A549 (cell line): ENCODE measurements around the gene C19orf47.

ENCODE experiments used
- JUNB ChIP-seq: fragments of >200 bp; sonication (Bioruptor Twin); formaldehyde crosslinking; IDR thresholded peaks from 2 replicates; pipeline ENCODE4 v1.6.1; 2016
- POLR2A ChIP-seq: IDR thresholded peaks from 2 replicates; pipeline ENCODE4 v1.6.1; 2012; ENCODE audit warnings: mild to moderate bottlenecking, low read length
- SMC3 ChIP-seq: fragments of >200 bp; sonication (Bioruptor Twin); formaldehyde crosslinking; IDR thresholded peaks from 3 replicates; pipeline ENCODE4 v1.6.1; 2018; ENCODE audit warnings: inconsistent platforms
- TF ChIP-seq, protein P1 (sequence below): fragments of >200 bp; sonication (Bioruptor Twin); formaldehyde crosslinking; IDR thresholded peaks from 3 replicates; pipeline ENCODE4 v1.5.1; 2016

DNA sequence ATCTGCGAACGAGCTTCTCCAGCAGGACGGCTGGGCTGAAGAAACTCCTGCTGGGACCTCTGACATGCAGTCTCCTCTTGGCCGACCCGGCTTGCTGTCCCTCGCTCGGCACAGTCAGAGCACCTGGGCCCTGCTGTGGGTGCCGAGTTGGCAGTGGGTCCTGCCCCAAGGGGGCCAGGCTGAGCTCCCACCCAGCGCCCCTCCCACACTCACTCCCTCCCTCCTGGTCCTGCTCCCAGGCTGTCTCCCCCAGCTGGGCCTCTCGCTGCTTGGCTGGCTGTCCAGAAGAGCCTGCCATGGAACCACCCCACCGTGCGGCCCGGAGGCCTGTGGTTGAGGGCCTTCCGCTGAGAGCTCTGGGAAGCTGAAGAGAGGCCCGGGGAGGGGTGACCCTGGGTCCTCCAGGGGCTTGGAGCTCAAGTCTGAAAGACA, 69.1 kb downstream of the C19orf47 start:
- TF ChIP-seq JUNB (no peak), SMC3 (no peak), POLR2A (no peak)
- TF ChIP-seq, protein P1, sequence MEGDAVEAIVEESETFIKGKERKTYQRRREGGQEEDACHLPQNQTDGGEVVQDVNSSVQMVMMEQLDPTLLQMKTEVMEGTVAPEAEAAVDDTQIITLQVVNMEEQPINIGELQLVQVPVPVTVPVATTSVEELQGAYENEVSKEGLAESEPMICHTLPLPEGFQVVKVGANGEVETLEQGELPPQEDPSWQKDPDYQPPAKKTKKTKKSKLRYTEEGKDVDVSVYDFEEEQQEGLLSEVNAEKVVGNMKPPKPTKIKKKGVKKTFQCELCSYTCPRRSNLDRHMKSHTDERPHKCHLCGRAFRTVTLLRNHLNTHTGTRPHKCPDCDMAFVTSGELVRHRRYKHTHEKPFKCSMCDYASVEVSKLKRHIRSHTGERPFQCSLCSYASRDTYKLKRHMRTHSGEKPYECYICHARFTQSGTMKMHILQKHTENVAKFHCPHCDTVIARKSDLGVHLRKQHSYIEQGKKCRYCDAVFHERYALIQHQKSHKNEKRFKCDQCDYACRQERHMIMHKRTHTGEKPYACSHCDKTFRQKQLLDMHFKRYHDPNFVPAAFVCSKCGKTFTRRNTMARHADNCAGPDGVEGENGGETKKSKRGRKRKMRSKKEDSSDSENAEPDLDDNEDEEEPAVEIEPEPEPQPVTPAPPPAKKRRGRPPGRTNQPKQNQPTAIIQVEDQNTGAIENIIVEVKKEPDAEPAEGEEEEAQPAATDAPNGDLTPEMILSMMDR = no peak
